Stimulated activated naive CD8-positive, alpha-beta T cell treated with anti-CD3 and anti-CD28 coated beads, Interleukin-15, Interleukin-2, amounts not matched to agents 100 ng/mL and 50 ng/mL, for 24 hours (primary cell): ENCODE results near the gene CHRDL2.
"Not testable (repeated sequence)": the region's sequence is repeated elsewhere in the genome, so short reads cannot be mapped to it uniquely, and the experiment has no call there.

Experiments
- H3K27ac Mint-ChIP-seq: one replicate; pipeline ENCODE4 v1.8.0; 2021; ENCODE audit warnings: mild to moderate bottlenecking, mixed read lengths
- H3K27me3 Mint-ChIP-seq: one replicate; pipeline ENCODE4 v1.8.0; 2021; ENCODE audit warnings: mixed read lengths
- H3K36me3 Mint-ChIP-seq: one replicate; pipeline ENCODE4 v1.8.0; 2021; ENCODE audit warnings: low read depth, mixed read lengths
- H3K4me1 Mint-ChIP-seq: one replicate; pipeline ENCODE4 v1.8.0; 2021; ENCODE audit warnings: low read depth, mixed read lengths
- H3K4me3 Mint-ChIP-seq: one replicate; pipeline ENCODE4 v1.8.0; 2021; ENCODE audit warnings: mild to moderate bottlenecking, mixed read lengths
- H3K9me3 Mint-ChIP-seq: one replicate; pipeline ENCODE4 v1.8.0; 2021; ENCODE audit warnings: mixed read lengths

Gene CHRDL2, protein sequence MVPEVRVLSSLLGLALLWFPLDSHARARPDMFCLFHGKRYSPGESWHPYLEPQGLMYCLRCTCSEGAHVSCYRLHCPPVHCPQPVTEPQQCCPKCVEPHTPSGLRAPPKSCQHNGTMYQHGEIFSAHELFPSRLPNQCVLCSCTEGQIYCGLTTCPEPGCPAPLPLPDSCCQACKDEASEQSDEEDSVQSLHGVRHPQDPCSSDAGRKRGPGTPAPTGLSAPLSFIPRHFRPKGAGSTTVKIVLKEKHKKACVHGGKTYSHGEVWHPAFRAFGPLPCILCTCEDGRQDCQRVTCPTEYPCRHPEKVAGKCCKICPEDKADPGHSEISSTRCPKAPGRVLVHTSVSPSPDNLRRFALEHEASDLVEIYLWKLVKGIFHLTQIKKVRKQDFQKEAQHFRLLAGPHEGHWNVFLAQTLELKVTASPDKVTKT

GRCh38 chr11:74731301-74732094, at the start of gene CHRDL2:
TSS of gene CHRDL2 (minus strand) at chr11:74731426. CDS start at chr11:74730888, 538 bp downstream.
- Mint-ChIP-seq H3K36me3 (no peaks in the 10 kb centered on the region), H3K9me3 (no peaks in the 10 kb centered on the region), H3K4me3 (no peak within 1 kb of the TSS), H3K27me3 (peaks cover 53% of the 10 kb centered on the region), H3K27ac (no peak within 1 kb of the TSS), H3K4me1 (peaks cover 9% of the 10 kb centered on the region)

DNA sequence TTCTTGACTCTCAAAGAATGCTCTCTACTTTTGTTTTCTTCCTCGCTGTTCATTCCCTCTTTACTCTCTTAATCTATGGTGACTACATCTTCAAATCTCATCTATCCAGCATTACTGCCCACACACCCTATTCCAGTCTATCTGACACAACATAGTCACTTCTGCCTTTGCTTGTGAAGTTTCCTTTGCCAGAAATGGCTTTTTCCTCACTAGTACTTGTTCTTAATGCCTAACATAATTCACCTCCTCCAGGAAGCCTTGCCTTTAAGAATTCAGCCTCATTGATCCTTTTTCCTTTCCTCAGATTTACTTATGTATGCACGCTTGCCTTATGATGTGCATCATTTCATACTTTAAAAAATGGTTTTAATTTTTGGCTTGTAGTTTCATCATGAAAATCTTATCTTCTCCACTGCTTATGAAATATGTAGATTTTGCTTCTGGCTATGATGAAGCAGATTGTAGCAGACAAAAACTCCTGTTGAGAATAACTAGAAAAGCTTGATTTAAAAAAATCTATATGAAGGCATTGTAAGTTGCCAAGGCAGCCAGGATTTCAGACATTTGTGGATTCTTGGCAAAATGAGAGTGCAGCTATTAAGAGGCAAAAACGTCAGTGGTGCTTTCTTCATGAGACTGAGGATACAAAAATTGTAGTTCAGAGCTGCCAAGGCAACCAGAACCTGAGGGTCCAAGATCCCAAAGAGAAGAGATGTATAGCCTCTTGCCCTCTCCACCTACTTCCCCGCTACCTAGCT, 49.2 kb upstream of the CHRDL2 start:
- no peaks in the 10 kb centered on the region for H3K9me3 Mint-ChIP-seq
- no peak overlapping the region for H3K4me3 Mint-ChIP-seq
- peaks cover 10% of the 10 kb centered on the region for H3K36me3 Mint-ChIP-seq
- H3K27ac Mint-ChIP-seq, result no peak overlapping the region
- peaks cover 4% of the 10 kb centered on the region for H3K4me1 Mint-ChIP-seq
- no peaks in the 10 kb centered on the region for H3K27me3 Mint-ChIP-seq

GRCh38 chr11:74778581-74778980, 47.4 kb upstream of the CHRDL2 start:
- Mint-ChIP-seq H3K36me3 (peaks cover 16% of the 10 kb centered on the region), H3K27ac (no peak overlapping the region), H3K27me3 (no peaks in the 10 kb centered on the region), H3K4me3 (no peak overlapping the region), H3K4me1 (peaks cover 12% of the 10 kb centered on the region), H3K9me3 (no peaks in the 10 kb centered on the region)

DNA sequence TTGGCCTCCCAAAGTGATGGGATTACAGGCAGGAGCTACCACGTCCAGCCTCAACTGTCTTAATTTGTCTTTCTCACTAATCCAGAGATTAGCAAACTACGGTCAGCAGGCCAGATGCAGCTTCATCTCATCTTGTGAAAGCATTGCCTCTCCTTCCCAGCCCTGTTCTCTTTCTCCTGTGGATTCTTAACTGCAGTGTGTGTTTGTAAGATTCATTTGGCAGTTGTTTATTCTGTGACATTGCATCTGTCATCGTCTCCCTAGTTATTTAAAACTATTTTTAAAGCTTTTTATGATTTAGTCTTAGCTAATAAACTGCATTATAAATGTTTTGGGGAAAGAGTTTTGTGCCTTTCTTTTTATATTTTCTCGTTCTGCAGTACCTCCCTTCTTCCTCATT, 46.7 kb upstream of the CHRDL2 start:
- H3K4me1 Mint-ChIP-seq, result peaks cover 12% of the 10 kb centered on the region
- H3K4me3 Mint-ChIP-seq, result no peak overlapping the region
- H3K36me3 Mint-ChIP-seq, result peaks cover 16% of the 10 kb centered on the region
- H3K27me3 Mint-ChIP-seq, result no peaks in the 10 kb centered on the region
- no peaks in the 10 kb centered on the region for H3K9me3 Mint-ChIP-seq
- no peak overlapping the region for H3K27ac Mint-ChIP-seq

DNA sequence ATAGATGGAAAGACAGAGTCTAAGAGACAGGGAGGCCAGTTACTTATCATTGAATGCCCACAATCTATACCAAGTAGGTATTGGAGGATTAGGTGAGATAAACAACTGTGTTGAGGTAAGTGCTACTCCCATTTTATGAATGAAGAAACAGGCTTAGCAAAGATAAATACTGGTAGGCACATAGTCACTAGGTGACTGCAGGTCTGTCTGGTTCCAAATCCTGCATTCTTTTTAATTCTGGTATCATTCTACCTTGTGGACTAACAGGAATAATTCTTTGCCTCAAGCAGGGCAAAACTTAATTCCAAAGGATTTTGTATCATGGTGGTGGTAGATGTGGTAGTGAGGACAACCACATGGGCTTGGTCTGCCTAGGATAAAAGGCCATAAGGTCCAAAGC, 45.8 kb upstream of the CHRDL2 start:
- H3K9me3 Mint-ChIP-seq, result no peaks in the 10 kb centered on the region
- H3K4me3 Mint-ChIP-seq, result no peak overlapping the region
- H3K36me3 Mint-ChIP-seq, result peaks cover 16% of the 10 kb centered on the region
- H3K4me1 Mint-ChIP-seq, result peaks cover 12% of the 10 kb centered on the region
- H3K27me3 Mint-ChIP-seq, result no peaks in the 10 kb centered on the region
- no peak overlapping the region for H3K27ac Mint-ChIP-seq

GRCh38 chr11:74776546-74776945, 45.3 kb upstream of the CHRDL2 start:
- Mint-ChIP-seq H3K4me3 (no peak overlapping the region), H3K4me1 (peaks cover 12% of the 10 kb centered on the region), H3K9me3 (no peaks in the 10 kb centered on the region), H3K27me3 (no peaks in the 10 kb centered on the region), H3K36me3 (peaks cover 16% of the 10 kb centered on the region), H3K27ac (no peak overlapping the region)

DNA sequence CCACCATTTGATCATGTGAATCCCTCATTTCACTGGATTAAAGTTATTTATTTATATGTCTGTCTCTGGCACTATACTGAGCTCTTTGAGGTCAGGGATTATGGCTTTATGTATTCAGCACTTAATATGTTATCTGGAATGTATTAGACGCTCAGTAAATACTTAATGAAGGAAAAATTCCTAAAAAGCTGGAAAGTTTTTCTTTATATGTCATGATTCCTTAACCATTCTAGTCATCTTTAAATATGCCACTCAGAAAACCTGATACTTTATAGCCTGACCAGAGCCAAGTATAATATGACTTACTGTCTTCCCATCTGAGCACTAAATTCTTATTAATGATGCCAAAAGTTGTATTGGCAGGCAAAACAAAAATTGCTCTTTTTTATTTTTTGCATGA, 44.5 kb upstream of the CHRDL2 start:
- Mint-ChIP-seq H3K9me3 (no peaks in the 10 kb centered on the region), H3K27ac (no peak overlapping the region), H3K27me3 (no peaks in the 10 kb centered on the region), H3K4me1 (peaks cover 12% of the 10 kb centered on the region), H3K36me3 (peaks cover 16% of the 10 kb centered on the region), H3K4me3 (no peak overlapping the region)

- no peaks in the 10 kb centered on the region for H3K27me3 Mint-ChIP-seq
- peaks cover 28% of the 10 kb centered on the region for H3K4me1 Mint-ChIP-seq
- H3K27ac Mint-ChIP-seq, result no peak overlapping the region
- no peaks in the 10 kb centered on the region for H3K9me3 Mint-ChIP-seq
- peaks cover 16% of the 10 kb centered on the region for H3K36me3 Mint-ChIP-seq
- H3K4me3 Mint-ChIP-seq, result no peak overlapping the region
Observed at GRCh38 chr11:74773476-74773875, 42.2 kb upstream of the CHRDL2 start.

DNA sequence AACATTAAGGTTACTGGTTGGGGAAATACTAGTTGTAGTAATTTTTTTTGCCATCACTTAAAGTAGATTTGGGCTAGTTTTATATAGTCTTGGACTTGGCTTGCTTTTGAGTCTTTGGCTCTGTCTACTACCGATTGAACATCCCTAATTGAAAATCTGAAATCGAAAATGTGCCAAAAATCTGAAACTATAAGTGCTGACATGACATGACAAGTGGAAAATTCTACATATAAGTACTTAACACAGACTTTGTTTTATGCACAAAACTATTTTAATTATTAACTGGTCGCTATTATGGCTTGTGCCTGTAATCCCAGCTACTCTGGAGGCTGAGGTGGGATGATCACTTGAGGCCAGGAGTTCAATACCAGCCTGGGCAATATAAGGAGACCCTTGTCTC, 39.9 kb upstream of the CHRDL2 start:
- Mint-ChIP-seq H3K4me1 (peaks cover 43% of the 10 kb centered on the region), H3K27ac (no peak overlapping the region)

DNA sequence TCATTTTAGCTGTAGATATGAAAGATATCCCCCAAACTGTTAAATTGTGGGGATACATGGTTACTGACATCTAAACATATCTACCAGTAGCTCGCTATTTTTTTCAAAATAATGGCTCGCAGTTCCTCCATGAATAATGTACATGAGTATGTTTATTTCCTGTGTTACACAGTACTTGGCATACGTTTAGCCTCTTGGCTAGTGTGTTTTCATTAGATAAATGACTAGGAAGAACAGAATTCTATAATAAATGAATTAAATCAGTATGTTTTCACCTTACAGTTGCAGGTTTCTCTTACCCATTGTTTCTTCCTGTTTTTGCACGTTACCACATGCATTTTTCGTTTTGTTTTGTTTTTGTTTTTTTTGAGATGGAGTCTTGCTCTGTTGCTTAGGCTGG, 39.2 kb upstream of the CHRDL2 start:
- Mint-ChIP-seq H3K27ac (no peak overlapping the region), H3K27me3 (no peaks in the 10 kb centered on the region), H3K4me1 (peaks cover 45% of the 10 kb centered on the region), H3K9me3 (no peaks in the 10 kb centered on the region), H3K36me3 (peaks cover 11% of the 10 kb centered on the region), H3K4me3 (no peak overlapping the region)

More for the DNA sequence above, 39.9 kb upstream of the CHRDL2 start:
- Mint-ChIP-seq H3K4me3 (no peak overlapping the region), H3K27me3 (no peaks in the 10 kb centered on the region), H3K9me3 (no peaks in the 10 kb centered on the region), H3K36me3 (peaks cover 14% of the 10 kb centered on the region)

DNA sequence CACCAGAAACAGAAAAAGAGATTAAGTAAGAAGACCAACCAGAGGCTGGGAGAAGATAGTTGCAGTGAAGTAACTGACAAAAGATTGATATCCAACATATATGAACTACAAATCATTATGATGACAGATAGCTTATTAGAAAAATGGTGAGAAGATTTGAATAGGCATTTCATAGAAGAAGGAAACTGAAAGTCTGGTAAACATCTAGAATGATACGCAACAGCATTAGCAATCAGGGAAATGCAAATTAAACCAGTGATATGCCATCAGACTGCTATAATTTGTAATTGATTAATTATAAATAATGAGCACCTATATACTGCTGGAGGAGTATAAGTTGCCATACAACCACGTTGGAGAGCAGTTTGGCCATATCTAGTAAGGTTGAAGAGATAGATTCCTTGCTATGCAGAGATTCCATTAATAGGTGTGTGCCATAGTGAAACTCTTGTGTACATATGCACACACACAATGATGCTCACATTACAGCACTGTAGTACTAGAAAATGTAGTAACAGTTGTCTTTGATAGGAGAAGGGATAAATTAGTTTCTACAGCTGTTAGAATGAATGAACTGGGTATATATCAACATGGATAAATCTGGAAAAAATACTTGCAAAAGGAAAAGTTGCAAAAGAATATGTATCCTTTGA, 38.0 kb upstream of the CHRDL2 start:
- peaks cover 9% of the 10 kb centered on the region for H3K36me3 Mint-ChIP-seq
- no peaks in the 10 kb centered on the region for H3K9me3 Mint-ChIP-seq
- no peaks in the 10 kb centered on the region for H3K27me3 Mint-ChIP-seq
- peaks cover 36% of the 10 kb centered on the region for H3K4me1 Mint-ChIP-seq
- no peak overlapping the region for H3K27ac Mint-ChIP-seq
- no peak overlapping the region for H3K4me3 Mint-ChIP-seq

DNA sequence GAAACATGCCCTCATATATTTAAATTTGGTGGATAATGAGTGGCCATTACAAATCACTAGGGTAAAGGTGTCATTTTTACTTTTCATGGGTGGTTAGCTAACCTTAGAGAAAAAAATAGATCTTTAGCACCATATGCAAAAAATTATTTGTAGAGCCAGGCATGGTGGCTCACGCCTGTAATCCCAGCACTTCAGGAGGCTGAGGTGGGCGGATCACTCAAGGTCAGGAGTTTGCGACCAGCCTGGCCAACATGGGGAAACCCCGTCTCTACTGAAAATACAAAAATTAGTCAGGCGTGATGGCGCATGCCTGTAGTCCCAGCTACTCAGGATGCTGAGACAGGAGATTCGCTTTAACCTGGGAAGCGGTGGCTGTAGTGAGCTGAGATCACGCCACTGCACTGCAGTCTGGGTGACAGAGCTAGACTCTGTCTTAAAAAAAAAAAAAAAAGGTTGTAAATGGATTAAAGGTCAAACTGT, 37.0 kb upstream of the CHRDL2 start:
- not testable (repeated sequence) for H3K27me3 Mint-ChIP-seq, H3K27ac Mint-ChIP-seq
- peaks cover 39% of the 10 kb centered on the region for H3K4me1 Mint-ChIP-seq

DNA sequence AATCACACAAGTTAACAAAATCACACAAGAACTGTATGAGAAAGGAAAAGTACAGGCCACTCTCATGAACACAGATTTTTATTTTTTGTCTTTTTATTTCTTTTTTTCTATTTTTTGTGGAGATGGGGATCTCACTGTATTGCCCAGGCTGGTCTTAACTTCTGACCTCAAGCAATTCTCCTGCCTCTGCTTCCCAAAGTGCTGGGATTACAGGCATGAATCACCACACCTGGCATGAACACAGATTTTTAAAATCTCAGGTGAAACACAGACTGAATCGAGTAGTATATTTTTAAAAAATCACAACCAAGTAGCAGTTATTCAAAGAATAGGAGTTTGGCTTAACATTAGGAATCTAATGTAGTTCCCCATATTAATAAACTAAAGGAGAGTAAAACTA, 35.7 kb upstream of the CHRDL2 start:
- Mint-ChIP-seq H3K4me3 (no peak overlapping the region), H3K27me3 (no peaks in the 10 kb centered on the region), H3K9me3 (no peaks in the 10 kb centered on the region), H3K36me3 (peaks cover 27% of the 10 kb centered on the region), H3K27ac (no peak overlapping the region), H3K4me1 (peaks cover 44% of the 10 kb centered on the region)

More for the DNA sequence above, 37.0 kb upstream of the CHRDL2 start:
- H3K36me3 Mint-ChIP-seq, result peaks cover 17% of the 10 kb centered on the region
- not testable (repeated sequence) for H3K4me3 Mint-ChIP-seq, H3K9me3 Mint-ChIP-seq

DNA sequence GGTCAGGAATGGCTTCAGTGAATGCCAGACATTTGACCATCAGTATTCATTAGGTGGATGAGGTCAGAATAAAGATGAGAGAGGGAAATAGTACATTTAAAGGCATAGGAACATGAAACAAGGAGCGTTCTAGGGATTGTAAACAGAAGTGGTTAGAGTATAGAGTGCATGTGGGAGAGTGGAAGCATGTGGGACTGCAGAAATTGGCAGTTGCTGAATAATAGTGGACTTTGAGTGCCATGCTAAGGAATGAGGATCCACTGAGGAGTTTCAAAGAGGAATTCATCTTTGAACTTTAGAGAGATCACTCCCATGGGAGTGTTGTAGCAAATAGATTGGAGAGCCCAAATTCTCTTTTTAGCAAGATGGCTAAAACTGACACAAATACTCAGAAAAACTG, 25.3 kb upstream of the CHRDL2 start:
- Mint-ChIP-seq H3K9me3 (peaks cover 6% of the 10 kb centered on the region), H3K27me3 (no peaks in the 10 kb centered on the region), H3K27ac (no peak overlapping the region), H3K4me1 (peaks cover 20% of the 10 kb centered on the region), H3K36me3 (peaks cover 9% of the 10 kb centered on the region), H3K4me3 (no peak overlapping the region)
